ENCODE data around the gene ACADL. TPM values are rescaled to one million over a fixed set of nuclear protein-coding genes. Genes with fewer than 3 reads are reported as not detected.
"Not testable (repeated sequence)": the region's sequence is repeated elsewhere in the genome, so short reads cannot be mapped to it uniquely, and the experiment has no call there.

The ACADL gene
- total RNA-seq, 1 donor: not detected

DNA sequence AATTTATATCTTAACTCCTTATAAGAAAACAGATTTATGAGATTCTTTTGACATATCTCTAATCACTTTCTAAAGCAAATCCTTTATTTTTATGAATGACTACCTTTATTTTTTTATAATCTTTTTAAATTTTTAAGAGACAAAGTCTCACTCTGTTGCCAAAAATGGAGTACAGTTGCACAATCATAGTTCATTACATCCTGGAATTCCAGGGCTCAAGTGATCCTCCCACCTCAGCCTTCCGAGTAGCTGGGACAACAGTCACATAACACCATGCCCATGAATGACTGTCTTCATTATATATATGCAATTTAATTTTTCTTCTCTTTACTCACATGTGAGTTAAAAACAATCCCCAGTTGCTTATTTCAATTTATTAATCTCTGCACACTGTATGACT lies 21.7 kb downstream of the ACADL start:
- DNase-seq (ENCODE audit: low read depth in 2 of 3, low spot score in 2 of 3): no peak

DNA sequence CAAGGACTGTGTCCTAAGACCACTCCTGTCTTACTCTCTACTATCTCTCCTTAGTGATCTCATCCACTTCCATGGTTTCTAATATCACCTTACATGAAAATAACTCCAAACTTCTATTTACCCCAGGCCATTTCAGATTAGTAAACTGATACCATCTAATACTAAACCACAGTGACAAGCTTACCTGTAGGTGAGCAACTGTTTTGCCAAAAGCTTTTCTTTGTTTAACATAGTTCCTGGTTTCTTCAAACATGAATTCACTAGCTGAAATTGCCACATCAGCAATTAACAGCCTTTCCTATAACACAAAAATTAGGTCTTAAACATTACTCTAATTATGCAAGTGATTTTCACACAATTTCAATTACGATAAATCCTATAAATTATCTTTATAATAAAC lies 22.1 kb downstream of the ACADL start:
- no peak for DNase-seq (ENCODE audit: low read depth in 2 of 3, low spot score in 2 of 3)

DNA sequence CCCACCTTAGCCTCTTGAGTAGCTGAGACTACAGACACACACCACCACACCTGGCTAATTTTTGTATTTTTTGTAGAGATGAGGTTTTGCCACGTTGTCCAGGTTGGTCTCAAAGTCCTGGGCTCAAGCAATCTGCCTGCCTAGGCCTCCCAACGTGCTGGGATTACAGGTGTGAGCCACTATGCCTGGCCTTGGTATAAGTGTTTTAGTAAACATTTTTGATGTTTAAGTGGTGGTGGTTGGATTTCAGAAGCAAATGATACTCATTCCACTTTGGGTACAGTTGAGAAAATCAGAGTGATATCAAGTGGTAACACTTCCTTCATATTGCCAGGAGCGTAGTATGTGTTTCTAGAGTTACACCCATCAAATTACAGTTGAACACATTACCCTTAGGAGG lies 25.4 kb downstream of the ACADL start:
- no peak for DNase-seq (ENCODE audit: low read depth in 2 of 3, low spot score in 2 of 3)

DNA sequence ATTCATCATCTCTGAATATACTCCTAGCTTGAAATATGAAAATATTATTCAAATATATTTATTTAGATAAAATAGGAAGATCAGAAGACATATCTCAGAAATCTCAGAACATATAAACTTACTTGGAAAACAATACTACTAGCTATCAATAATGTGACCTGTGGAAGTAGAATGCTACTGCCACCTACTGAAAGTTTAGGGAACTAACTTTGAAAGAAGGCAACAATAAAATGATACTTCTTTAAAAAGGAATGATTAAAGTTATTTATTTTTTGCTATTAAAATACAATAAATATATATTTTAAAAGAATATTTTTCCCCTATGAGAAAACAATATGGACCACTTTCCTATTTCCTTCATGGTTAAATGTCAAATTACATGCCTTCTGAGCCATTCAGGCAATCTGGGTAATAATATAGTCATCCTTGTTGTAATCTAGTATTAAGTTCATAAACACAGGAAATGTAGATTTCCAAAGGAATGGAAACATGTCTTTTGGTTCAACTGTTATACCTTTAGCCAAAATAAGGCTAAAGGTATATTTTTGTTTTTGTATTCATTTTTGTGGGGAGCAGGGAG lies 26.0 kb downstream of the ACADL start:
- DNase-seq (ENCODE audit: low read depth in 2 of 3, low spot score in 2 of 3): peak; percentile 3 to 60 (median 20)

DNA sequence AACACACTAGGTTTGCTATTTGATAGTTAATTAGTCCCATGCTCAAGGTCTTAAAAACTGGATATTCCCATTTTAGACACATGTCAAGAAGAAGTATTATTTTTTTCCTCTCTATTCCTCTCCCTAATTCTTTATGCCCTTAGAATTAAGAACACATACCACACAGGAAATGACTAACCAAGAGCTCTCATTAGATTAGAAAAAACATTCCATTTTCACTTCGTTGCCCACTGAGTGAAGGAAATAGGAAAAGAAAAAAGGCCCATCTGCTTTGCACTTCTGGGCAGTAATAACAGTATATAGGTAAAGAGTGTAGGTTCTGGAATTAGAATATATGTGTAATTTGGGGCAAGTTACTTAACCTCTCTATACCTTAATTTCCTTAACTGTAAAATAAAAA lies 26.9 kb downstream of the ACADL start:
- peak in 1 of 3 donors; percentile 17 for DNase-seq (ENCODE audit: low read depth in 2 of 3, low spot score in 2 of 3)

DNA sequence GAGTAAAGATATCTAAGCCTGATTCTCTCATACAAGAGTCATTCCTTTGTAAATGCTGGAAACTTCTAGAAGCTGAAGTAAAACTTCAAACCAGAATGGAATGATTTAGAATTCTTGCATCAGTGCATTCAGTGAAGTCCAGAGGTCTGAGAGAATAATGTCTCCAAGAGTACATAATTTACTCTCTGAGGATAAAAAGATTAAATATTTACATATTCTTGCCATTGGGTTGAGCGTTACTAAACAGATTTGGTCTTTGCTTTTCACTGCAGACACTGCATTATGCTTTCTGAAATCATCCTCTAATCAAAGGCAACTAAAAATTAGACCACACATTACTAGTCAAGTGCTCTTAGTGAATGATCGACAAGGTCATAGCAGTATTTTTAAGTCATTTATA lies 27.5 kb downstream of the ACADL start:
- DNase-seq (ENCODE audit: low read depth in 2 of 3, low spot score in 2 of 3): no peak

DNA sequence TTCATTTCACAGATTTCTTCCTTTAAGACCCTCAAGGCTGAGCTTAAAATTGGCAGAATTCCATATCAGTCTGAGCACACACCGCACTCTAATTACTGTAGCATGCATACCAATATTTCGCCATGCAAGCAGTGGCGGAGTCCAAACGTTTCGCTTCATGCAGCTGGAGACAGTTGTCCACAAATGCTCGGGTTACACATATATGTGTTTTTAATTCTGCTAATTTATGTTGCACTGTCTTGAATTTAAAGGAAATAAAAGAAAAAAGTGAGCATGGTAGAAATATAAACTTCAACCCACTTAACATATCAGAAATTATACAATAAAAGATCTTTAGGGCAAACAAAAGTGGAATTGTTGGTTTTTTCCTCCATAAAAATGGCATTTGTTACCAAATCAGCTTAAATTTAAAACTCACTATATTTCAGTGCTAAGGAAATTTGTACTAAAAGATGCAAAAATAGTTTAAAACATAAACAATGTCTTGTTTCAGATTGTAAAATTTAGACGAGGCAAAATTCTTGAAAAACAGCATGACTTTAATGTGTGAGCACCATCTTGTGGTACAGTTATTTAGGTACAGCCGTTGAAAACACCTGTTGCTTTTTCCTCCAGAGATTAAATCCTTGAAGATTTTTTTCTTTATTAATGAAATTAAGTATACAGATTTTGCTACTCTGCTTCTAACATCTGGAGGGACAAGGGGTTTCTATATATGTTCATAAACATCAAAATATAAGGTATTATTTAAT lies 30.0 kb downstream of the ACADL start:
- DNase-seq (ENCODE audit: low read depth in 2 of 3, low spot score in 2 of 3): peak; percentile 6 to 64 (median 31)

DNA sequence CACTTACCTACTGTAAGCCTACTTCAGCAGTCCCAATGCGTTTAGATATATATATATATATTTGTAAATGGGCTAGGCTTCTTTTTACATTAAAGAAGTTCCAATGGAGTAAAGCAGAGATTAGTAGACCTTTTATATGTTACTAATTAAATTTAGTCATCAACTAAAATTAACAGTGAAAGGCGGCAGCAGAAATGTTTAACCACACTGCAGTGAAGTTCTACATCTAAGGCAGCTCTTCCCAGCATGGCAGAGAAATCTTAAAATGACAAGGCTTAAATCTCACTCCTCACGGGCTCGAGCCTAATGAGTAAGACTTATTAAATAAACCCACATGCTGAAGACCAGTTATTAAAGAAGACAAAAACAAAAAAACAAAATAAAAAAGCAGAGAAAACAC lies 34.9 kb downstream of the ACADL start:
- DNase-seq (ENCODE audit: low read depth in 2 of 3, low spot score in 2 of 3): no peak

DNA sequence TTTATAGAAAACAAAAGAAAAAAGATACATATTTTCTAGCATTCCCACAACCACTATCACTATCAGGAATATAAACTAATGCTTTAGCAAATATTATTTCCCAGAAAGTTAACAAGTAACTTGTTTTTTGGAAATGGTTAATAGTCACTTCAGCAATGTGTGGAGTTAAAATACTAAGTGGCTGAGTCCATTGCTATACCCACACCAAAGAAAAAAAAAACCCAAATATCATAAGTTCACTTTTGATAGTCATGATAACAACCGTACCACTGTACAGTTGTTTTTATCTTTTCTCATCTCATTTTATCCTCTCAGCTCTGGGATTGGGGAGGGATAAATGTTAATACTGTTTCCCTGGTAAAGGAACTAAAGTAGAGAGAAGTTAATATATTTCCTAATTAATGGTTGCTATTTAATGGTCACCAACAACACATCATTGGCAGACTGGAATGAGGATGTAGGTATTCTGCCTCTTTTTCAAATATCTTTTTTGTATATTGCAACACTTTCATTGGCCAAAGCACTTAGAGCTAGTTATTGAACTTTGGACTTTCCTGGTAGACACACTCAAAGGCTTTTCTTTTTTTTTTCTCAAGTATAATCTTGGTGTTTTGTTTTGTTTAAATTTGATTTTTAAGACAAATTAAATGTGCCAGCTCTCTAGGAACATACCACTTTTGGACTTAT lies 35.7 kb downstream of the ACADL start:
- DNase-seq (ENCODE audit: low read depth in 2 of 3, low spot score in 2 of 3): no peak

DNA sequence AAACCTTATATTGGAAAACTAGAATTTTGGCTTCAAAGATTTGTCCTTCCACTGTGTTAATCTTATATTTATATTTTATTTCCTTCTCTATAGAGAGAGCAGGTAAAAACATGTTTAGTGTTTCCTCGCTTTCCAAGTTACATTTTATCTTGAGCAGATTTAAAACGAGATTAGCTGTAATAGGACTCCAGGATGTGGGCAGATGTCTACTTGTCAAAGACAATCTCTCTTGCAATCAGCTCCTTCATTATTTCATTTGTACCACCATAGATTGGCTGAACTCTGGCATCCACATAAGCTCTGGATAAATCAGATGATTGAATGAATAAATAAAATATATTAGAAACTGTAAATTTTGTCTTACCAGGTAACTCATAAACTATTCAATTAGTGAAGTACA lies 36.5 kb downstream of the ACADL start:
- no peak for DNase-seq (ENCODE audit: low read depth in 2 of 3, low spot score in 2 of 3)

DNA sequence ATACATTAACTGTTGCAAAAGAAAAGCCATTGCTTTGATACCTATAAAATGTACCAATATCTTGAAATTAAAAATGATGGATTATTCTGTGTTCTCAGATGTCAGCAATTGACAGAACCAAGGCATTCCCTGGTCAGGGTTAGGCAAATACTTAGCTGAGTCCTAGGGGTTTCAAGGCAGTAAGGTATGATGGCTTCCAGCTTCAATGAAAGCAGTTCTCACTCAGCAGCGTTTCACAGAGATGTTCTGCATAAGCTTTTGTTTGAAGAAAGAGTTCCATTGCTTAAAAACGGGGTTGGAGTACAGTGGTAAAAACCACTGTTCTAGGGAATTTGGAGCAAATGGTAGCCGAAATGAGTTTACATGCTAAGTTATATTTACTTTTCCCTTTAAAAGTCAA lies 37.1 kb downstream of the ACADL start:
- no peak for DNase-seq (ENCODE audit: low read depth in 2 of 3, low spot score in 2 of 3)

DNA sequence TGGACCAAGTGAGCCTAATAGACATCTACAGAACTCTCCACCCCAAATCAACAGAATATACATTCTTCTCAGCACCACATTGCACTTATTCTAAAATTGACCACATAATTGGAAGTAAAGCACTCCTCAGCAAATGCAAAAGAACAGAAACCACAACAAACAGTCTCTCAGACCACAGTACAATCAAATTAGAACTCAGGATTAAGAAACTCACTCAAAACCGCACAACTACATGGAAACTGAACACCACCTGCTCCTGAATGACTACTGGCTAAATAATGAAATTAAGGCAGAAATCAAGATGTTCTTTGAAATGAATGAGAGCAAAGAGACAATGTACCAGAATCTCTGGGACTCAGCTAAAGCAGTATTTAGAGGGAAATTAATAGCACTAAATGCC lies 41.3 kb downstream of the ACADL start:
- not testable (repeated sequence) for DNase-seq (ENCODE audit: low read depth in 2 of 3, low spot score in 2 of 3)

DNA sequence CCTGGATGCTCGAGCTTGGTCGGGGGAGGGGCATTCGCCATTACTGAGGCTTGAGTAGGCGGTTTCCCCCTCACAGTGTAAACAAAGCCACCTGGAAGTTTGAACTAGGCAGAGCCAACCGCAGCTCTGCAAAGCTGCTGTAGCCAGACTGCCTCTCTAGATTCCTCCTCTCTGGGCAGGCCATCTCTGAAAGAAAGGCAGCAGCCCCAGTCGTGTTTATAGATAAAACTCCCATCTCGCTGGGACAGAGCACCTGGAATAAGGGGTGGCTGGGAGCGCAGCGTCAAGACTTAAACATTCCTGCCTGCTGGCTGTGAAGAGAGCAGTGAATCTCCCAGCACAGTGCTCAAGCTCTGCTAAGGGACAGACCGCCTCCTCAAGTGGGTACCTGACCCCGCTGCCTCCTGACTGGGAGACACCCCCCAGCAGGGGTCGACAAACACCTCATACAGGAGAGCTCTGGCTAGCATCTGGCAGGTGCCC lies 43.6 kb downstream of the ACADL start:
- not testable (repeated sequence) for DNase-seq (ENCODE audit: low read depth in 2 of 3, low spot score in 2 of 3)

DNA sequence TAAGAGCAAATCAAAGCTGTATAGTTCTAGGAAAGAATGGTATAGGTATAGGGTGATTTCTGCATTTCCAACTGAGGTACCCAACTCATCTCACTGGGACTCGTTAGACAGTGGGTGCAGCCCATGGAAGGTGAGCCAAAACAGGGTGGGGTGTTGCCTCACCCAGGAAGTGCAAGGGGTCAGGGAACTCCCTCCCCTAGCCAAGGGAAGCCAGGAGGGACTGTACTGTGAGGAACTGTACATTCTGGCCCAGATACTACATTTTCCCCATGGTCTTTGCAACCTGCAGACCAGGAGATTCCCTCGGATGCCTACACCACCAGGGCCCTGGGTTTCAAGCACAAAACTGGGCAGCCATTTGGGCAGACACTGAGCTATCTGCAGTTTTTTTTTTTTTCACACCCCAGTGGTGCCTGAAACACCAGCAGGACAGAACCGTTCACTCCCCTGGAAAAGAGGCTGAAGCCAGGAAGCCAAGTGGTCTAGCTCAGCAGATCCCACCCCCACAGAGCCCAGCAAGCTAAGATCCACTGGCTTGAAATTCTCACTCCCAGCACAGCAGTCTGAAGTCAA lies 44.1 kb downstream of the ACADL start:
- DNase-seq (ENCODE audit: low read depth in 2 of 3, low spot score in 2 of 3): not testable (repeated sequence)

DNA sequence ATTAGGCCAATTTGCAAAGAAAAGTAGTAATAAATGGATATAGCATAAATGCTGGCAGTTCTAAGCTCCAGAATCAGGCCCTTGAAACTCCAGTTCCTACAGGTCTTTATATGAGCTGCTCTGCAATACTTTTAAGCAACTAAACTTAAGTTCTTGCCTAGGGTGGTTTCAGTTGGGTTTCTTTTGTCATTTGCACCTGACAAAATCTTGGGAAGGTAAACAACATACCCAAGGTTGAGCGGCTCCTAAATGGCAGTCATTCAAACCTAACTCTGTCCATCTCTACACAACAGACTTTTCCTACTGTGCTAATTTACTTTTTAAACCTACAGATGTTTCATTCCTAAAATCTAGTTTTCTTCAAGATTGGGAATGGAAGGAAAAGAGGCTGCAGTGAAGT lies 44.8 kb downstream of the ACADL start:
- no peak for DNase-seq (ENCODE audit: low read depth in 2 of 3, low spot score in 2 of 3)

DNA sequence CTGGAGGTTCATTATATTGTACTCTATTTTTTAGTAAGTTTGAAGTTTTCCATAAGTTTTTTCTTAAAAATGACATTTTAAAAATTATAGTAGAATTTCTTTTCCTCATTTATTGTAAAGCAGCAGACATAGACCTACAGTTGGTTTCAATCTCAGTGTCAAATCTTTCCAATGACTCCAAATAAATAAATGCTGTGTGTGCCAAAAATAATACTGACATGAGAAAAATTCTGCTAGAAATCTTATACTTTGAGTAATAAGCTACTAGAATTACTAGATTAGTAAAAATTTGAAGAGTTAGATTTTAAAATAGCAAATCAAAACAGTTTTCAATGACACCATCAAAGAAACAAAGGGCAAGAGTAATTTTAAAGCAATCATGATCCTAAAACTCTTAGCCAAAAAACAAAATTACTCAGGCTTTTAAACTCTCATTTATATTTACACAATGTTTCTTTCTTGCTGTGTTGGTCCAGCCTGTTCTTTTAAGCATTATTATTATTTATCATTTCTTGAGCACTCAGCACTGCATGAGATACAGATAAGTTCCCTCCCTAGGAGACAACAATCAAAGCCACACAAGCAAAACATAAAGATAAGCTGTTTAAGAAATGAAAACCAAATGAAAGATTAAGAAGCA lies 45.8 kb downstream of the ACADL start:
- DNase-seq (ENCODE audit: low read depth in 2 of 3, low spot score in 2 of 3): no peak

DNA sequence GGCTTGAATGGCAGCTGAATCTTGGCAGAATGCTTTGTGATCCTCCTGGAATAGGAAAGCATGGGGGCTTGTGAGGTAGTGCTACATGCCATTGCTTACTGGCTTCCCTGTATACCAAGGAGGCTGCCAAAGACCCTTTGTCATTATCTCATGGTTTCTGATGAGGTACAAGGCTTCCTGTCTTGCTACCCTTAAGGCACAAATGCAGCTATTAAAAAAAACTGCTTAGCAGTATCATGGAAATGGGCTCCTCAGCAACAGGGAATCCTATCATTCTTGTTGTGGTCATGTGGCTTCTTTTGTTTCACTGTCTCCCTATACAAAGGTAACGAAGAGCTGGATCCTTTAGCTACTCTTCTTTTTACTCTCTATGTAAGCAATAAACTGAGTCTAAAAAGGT lies 47.5 kb downstream of the ACADL start:
- DNase-seq (ENCODE audit: low read depth in 2 of 3, low spot score in 2 of 3): no peak

DNA sequence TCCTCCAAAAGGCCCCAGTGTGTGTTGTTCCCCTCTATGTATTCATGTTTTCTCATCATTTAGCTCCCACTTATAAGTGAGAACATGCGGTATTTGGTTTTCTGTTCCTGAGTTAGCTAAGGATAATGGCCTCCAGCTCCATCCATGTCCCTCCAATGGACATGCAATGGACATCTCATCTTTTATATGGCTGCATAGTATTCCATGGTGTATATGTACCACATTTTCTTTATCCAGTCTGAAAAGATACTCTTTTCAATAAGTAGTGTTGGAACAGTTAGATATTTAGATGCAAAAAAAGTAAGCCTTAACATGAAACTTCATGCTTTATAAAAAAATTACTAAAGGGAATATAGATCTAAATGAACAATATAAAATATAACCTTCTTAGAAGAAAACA lies 48.1 kb downstream of the ACADL start:
- DNase-seq (ENCODE audit: low read depth in 2 of 3, low spot score in 2 of 3): not testable (repeated sequence)

DNA sequence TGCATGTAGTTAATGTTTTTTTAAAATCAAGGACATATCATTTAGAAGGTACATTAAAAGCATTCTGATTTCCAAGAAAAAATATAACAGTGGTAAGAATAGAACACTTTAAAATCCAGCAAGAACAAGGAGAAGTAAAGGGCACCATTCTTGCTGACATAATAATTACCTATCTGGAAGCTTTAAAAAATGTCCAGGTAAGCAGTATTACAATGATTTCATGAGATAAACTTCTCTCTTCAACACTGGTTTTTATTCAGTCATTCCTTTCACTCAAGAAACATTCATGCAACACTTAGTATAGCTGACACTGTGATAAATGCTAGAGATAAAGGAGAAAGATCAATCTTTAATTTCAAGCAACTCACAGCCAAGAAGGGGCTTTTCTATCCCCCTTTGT lies 51.2 kb downstream of the ACADL start:
- DNase-seq (ENCODE audit: low read depth in 2 of 3, low spot score in 2 of 3): no peak

DNA sequence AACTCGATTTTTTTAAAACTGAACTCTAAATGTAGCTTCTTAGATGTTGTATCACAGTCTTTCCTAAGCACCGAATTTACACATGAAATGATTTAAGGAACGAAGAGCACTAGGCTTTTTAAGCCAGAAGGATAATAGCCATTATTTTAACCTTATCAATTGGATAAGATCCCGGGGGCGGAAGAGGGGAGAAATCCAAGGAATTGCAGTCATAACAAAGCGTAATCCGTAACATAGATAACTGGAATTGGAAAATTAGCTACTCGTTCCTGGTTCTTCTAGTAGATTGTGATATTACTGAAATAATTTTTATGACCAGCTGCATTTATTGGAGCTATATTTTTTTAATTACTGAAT lies 53.0 kb downstream of the ACADL start:
- DNase-seq (ENCODE audit: low read depth in 2 of 3, low spot score in 2 of 3): no peak

Data from hematopoietic multipotent progenitor cell (in vitro differentiated cells).